T-helper 9 cell (primary cell): ENCODE results near the gene FAM240B.

Source experiments
- DNase-seq: peaks from one replicate; pipeline ENCODE4 v3.0.0-alpha.2; 2020

FAM240B gene

DNA sequence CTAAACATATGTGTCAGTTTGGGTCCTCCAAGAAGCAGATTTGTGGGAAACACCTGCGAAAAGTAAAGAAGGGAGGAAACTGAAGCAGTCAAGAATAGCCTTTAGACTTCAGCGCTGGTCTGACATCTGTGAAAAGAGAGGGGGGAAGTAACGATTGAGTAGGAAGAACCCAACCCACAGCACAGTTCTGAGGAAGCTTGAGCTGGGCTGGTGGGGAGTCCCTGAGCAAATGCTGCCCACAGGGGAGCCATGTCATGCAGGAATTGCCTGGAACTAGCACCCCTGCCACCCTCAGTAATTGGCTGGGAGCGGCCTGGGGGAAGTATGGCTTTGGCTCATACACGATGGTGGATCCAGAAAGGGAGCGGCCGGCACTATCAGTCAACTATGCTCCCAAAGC is 20.6 kb downstream of the FAM240B start:
- no peak for DNase-seq

- DNase-seq = no peak
Measured at GRCh38 chr9:38697776-38698300, 22.1 kb downstream of the FAM240B start.

DNA sequence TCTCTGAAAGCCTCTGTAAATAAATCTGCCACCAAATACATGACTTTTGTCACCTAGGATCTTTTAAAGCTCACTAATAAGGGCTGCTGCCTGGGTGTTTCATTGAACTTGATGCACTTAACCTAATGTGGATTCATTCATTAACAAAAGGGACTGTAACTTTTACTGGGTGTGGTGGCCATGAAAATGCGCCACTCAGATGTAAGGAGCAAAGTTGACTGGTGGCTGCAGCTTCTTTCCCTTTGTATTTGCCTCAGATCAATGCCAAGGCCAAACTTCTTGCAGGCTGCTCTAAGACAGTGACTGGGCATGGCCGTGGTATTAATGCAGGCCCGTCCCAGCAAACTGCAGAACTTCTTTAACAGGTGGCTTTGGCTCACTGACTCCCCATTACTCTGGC is 22.9 kb downstream of the FAM240B start:
- DNase-seq = no peak

GRCh38 chr9:38694676-38695075 is 25.3 kb downstream of the FAM240B start:
- no peak for DNase-seq

- DNase-seq = no peak
Measured at GRCh38 chr9:38692707-38693106, 27.2 kb downstream of the FAM240B start.

- DNase-seq = no peak
Measured at GRCh38 chr9:38690574-38690973, 29.4 kb downstream of the FAM240B start.

GRCh38 chr9:38689678-38690077 is 30.3 kb downstream of the FAM240B start:
- DNase-seq = no peak

DNA sequence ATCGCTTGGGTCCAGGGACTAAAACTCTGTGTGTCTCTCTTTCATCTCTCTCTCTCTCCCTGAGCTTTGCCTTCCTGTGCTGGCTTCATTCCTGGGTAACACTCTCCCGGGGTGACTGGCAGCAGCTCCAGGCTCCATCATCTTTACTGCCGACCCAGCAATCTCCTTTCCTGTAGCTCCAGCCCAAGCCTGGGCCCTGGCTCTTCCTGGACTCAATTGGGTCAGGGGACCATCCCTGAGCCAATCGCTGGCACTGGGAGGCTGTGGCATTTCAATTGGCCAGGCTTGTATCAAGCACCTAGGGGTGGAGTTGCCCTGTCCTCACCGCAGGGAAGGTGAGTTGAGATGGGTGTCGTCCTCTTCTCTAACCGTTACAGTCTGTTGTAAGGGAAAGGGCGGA is 31.9 kb downstream of the FAM240B start:
- no peak for DNase-seq

DNA sequence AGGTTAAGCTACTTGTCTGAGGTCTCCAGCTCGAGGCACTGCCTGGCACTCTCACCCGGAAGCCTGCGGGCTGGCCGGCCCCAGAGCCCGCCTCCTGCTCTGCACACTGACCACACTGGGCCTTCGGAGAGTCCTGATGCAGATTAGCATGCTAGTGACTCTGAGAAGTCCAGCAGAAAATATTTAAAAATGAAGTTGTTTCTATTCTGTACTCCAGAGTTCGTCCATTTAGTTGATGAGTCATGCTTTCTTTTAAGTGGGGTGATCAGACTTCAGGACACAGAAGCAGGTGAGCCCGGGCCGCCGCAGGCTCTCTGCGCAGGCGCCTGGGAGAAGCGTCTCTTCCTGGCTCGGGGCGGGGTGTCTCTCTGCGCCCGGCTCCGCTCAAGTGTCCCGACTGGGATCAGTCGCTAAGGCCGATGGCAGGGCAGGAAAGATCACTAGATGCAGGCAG is 32.5 kb downstream of the FAM240B start:
- peak; percentile 4 for DNase-seq

DNA sequence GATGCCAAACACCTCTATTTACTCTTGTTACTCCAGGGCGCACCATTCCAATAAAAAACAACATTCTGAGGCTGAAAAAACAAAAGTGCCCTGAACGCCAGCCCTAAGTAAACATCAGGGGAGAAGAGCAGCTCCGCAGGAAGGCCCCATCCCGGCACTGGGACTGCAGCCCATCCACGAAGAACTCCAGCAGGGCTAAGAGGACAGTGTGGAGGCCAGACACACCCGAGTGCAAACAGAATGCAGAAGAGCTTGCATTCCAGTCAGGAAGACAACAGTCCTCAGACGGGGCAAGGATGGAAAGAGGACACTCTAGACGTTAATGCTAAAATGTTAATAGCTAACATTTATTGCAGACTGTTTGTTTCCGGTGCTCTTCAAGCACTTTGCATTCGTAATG is 33.0 kb downstream of the FAM240B start:
- DNase-seq = no peak

- no peak for DNase-seq
Measured at GRCh38 chr9:38685535-38685934, 34.4 kb downstream of the FAM240B start.

DNA sequence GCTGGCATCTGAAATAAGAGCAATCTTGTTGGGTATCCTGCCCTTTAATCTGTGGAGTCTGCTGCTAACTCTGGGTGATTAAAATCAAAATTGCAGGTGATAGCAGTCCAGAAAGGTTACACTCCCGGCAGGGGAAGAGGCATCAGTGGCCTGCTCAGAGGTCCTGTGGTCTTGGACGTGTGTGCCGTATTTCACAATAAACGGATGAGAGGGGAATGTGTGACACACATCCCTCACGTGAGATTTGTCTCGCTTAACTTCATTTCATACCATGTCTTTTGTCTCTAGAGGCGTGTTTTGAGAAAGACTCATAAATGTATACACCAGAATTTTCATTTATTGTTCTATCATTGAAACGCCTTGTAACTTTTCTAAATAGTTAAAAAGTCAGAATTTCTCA is 36.6 kb downstream of the FAM240B start:
- no peak for DNase-seq

GRCh38 chr9:38682713-38683112 is 37.2 kb downstream of the FAM240B start:
- DNase-seq = no peak

DNA sequence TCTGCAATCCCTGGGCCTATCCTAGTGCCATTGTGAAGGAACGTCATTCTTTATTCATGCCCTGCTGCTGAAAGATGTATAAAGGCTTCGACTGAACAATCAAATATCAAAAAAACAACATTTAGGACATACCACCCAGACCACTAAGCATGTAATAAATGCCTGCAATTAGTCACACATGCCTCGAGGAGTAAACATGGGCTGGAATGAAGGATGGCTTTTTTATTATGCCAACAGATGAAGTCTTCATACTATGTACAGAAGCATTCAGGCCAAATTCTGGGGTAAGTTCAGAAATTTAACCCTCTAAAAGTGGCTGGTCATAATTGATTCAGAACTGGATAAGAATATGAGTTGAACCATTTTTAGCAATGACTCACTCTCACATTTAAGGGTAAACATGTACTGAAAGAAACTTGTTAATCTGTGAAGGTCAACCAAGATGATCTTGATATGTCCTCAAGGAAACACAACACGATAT is 38.1 kb downstream of the FAM240B start:
- no peak for DNase-seq

DNA sequence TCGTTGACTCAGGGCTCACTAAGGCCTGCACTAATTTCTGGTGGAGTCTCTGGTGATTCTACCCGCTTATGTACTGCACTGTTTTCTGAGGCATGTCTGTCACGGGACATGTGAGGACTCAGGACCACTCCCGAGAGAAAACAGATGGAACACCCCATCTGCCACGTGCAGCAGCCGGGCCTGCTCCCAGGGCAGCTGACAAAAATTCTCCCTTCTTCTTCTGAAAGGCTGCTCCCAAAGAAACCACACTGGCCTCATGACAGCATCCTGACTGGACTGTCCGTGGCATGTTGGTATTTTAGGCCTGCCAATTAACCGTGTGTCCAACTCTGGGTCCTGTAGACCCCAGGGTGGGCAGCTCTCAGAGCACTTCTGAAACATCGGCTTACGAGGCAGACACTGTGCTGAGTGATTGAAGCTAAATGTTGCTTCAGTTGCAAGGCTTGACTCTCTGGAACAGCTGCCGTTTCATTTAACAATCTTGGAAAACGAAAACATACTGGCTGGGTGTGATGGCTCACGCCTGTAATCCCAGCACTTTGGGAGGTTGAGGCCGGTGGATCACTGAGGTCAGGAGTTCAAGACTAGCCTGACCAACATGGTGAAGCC is 39.0 kb downstream of the FAM240B start:
- DNase-seq = no peak

DNA sequence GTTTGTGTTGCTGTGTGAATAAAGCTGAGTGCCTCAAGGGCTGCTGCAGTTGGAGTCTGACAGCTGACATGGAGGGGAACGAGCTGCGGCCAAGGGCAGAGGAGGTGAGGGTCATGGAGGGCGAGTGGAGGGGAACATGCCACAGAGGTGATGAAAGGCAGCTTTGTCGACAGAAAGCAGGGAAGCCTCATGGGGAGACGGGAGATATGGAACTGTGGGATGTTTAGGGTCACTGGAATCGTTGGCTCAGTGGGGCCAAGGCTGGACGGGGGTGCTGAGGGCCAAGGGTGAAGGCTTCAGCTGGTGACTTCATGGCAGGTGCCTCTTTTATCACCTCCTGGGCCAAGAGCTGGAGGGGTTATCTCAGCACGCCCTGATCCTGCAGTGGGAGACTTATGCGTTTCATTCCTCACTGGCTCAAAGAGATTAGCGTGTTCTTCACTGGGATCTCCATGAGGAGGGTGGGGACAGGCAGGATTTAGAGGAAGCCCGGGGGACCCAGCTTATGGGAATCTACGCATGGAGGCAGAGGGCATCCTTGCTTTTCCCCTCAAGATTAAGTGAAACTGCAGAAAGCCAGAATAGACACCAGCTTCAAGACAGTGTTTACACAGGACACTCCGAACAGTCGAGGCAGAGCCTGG is 42.2 kb downstream of the FAM240B start:
- DNase-seq = no peak

DNA sequence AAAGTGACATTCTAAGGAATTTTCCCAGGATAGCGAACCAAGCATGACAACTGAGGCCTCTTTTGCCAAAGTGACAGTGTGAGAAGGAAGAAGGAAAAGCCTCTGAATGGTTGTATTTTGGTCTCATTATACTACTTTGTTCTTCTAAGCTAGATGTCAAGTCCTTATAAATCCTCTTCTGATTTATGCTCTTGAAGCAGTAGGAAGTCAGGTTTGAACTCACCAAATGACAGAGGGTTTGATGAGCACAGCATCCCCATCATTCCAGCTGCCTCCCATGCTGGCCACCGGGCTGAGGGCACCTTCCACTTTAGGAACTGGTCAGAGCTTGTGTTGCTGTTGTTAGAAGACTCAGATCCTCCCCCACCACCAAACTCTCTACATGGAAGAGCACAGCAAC is 44.1 kb downstream of the FAM240B start:
- DNase-seq = no peak

DNA sequence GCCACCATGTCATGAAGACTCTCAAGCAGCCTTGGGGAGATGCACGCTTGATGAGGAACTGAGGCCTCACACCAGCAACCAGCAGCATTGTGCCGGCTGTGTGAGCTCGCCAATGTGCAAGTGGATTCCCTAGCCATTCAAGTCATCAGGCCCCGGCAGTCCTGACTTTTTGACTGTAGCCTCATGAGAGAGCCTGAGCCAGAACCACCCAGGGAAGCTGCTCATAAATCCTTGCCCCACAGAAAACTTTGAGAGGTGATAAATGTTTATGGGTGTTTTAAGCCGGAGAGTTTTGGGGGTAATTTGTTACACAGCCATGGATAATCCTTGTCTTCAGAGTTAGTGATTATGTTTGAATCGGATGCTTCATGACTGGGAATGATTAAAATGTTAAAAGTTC is 44.7 kb downstream of the FAM240B start:
- no peak for DNase-seq

DNA sequence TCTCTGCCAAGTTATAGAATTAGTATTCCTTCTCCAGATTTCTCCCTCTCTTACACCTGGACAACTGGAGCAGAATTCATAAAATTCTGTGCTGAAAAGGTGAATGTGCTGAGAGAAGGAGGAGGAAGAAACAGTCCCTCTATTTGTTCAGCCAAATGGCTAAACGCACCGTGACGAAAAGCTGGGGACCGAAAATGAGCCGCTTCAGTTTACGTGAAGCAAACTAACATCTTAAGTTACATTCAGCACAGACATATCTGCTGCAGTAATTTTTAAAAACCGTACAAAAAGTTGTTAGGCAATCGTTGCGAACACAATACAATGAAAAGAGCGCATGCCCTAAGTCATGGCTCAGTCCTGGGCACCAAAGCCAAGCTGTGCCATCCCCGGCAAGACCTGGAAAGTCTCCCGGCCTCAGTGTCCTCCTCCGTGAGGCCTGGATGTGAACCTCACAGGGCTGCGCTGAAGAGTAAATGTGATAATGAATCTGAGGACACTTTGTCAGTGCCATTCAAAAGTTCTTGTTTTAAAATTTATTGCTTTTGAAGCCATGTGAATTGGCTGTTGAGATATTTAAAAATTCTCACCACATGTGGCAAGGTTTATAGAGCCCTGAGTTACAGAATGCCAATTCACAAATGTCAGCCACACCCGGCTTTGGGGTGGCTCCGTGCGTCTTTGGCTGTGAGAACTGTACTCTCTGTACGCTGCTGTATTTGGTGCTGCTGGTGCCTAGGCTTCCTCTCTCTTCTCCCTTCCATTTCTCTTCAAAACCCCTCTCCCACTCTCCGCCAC is 46.3 kb downstream of the FAM240B start:
- DNase-seq = no peak

GRCh38 chr9:38671748-38672147 is 48.2 kb downstream of the FAM240B start:
- no peak for DNase-seq

DNA sequence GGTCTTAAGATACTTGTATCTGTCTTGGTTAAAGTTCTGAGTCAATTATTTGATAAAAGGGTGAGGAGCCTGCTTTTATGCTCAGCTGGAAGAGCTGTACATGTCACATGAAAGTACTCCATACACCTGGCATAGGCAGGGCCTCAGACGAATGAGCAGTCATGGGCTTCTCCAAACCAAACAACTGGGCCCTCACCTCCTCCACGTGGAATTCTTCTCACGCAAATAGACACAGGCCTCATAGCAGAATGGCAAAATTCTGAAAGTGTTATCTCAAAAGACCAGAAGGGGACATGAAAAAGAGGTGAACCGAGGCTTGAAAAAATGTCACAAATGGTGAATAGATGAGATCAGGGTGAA is 48.6 kb downstream of the FAM240B start:
- DNase-seq = no peak

GRCh38 chr9:38670542-38671371 is 49.2 kb downstream of the FAM240B start:
- no peak for DNase-seq
